Adipose tissue (tissue), 3 donors: Measurements from ENCODE around the gene PVRIG. TPM values are rescaled to one million over a fixed set of nuclear protein-coding genes. Genes with fewer than 3 reads are reported as not detected.
"Not testable (repeated sequence)": the region's sequence is repeated elsewhere in the genome, so short reads cannot be mapped to it uniquely, and the experiment has no call there.

ENCODE experiments used
- H3K27ac ChIP-seq: one replicate; pipeline ENCODE4 v1.5.1; 2013; ENCODE audit warnings: low read depth, low read length
- WGBS, 3 donors: extraction: QIAGEN DNeasy Blood & Tissue Kit; methylation state at CpG; one replicate each; pipeline ENCODE4 v1.1.7; 2013; 5-methylcytosine and 5-hydroxymethylcytosine counted together
- polyA plus RNA-seq, 3 donors: library from polyadenylated mRNA; stranded (reverse); fragments of 200-250 nt; gene quantifications; one replicate each; pipeline ENCODE4 v1.2.3, GENCODE V29; 2013
- donor health status: healthy with polysubstance abuse.
- donor health status: Bipolar disorder and iron deficiency.
- donor health status: healthy.

Gene PVRIG
- polyA plus RNA-seq, 3 donors, result 0.54 to 0.76 TPM; not detected in 1

- WGBS, 3 donors, result 75 to 85% (median 79%) methylated on average over 5 of the region's 5 CpGs
- H3K27ac ChIP-seq, result not testable (repeated sequence)
These were observed 46.1 kb downstream of the PVRIG start for GRCh38 chr7:100265851-100266250.

- H3K27ac ChIP-seq, result no peak overlapping the region
- WGBS, 3 donors, result 84 to 90% (median 86%) methylated on average over 10 of the region's 10 CpGs
These were observed 47.0 kb downstream of the PVRIG start for GRCh38 chr7:100266576-100267354.

GRCh38 chr7:100267648-100268047 lies 47.9 kb downstream of the PVRIG start:
- no peak overlapping the region for H3K27ac ChIP-seq
- 88 to 91% (median 91%) methylated on average over 6 of the region's 6 CpGs for WGBS, 3 donors

GRCh38 chr7:100268882-100269281 lies 49.1 kb downstream of the PVRIG start:
- WGBS, 3 donors, result 86 to 96% (median 94%) methylated on average over 10 to 11 of the region's 11 CpGs
- not testable (repeated sequence) for H3K27ac ChIP-seq

GRCh38 chr7:100269306-100270045 lies 49.7 kb downstream of the PVRIG start:
- H3K27ac ChIP-seq, result not testable (repeated sequence)
- 61 to 88% (median 87%) methylated on average over 14 of the region's 14 CpGs for WGBS, 3 donors

GRCh38 chr7:100270046-100270918 lies 50.5 kb downstream of the PVRIG start:
- not testable (repeated sequence) for H3K27ac ChIP-seq
- 8 to 40% (median 31%) methylated on average over 14 to 15 of the region's 23 CpGs for WGBS, 3 donors

Other genes starting within 250 kb of the PVRIG start
- gene AZGP1, start 243.9 kb upstream of the PVRIG start, polyA plus RNA-seq, result 100 to 1,000 TPM; 155 to 415 (median 202) TPM
- 10 to 100 TPM; 10.9 to 13.0 (median 12.9) TPM for gene ZKSCAN1, start 204.4 kb upstream of the PVRIG start, polyA plus RNA-seq
- 1 to 10 TPM; 5.4 to 8.6 (median 7.8) TPM for gene ZSCAN21, start 170.2 kb upstream of the PVRIG start, polyA plus RNA-seq
- 10 to 100 TPM in 2 of 3 donors, 1 to 10 TPM in 1; 9.9 to 12.7 (median 12.3) TPM for gene ZNF3, start 138.2 kb upstream of the PVRIG start, polyA plus RNA-seq
- 100 to 1,000 TPM in 2 of 3 donors, 10 to 100 TPM in 1; 48.5 to 123 (median 117) TPM for gene COPS6, start 131.0 kb upstream of the PVRIG start, polyA plus RNA-seq
- 10 to 100 TPM; 36.2 to 47.5 (median 39.9) TPM for gene MCM7, start 118.6 kb upstream of the PVRIG start, polyA plus RNA-seq
- 10 to 100 TPM; 12.2 to 15.5 (median 13.5) TPM for gene AP4M1, start 118.3 kb upstream of the PVRIG start, polyA plus RNA-seq
- 10 to 100 TPM; 16.3 to 30.9 (median 27.1) TPM for gene TAF6, start 100.6 kb upstream of the PVRIG start, polyA plus RNA-seq
- 10 to 100 TPM in 2 of 3 donors, 1 to 10 TPM in 1; 4.1 to 16.4 (median 12.1) TPM for gene CNPY4, start 100.3 kb upstream of the PVRIG start, polyA plus RNA-seq
- gene MBLAC1, start 93.0 kb upstream of the PVRIG start, polyA plus RNA-seq, result 1 to 10 TPM; 2.3 to 2.5 (median 2.5) TPM
- gene LAMTOR4, start 71.0 kb upstream of the PVRIG start, polyA plus RNA-seq, result 100 to 1,000 TPM; 131 to 307 (median 245) TPM
- 10 to 100 TPM in 2 of 3 donors, 1 to 10 TPM in 1; 7.5 to 14.5 (median 11.8) TPM for gene TRAPPC14, start 61.2 kb upstream of the PVRIG start, polyA plus RNA-seq
- gene GAL3ST4, start 51.3 kb upstream of the PVRIG start, polyA plus RNA-seq, result 1 to 10 TPM in 2 of 3 donors, under 1 TPM in 1; 0.44 to 3.7 (median 1.5) TPM
- under 1 TPM; 0.22 to 0.31 (median 0.30) TPM for gene GPC2, start 42.6 kb upstream of the PVRIG start, polyA plus RNA-seq
- under 1 TPM in 2 of 3 donors, not detected in 1; 0.52 to 0.99 TPM for gene STAG3, start 42.0 kb upstream of the PVRIG start, polyA plus RNA-seq
- under 1 TPM in 2 of 3 donors, not detected in 1; 0.05 to 0.15 TPM for gene SPDYE3, start 87.8 kb downstream of the PVRIG start, polyA plus RNA-seq
- 10 to 100 TPM; 41.1 to 59.0 (median 43.2) TPM for gene PILRB, start 138.2 kb downstream of the PVRIG start, polyA plus RNA-seq
- gene PILRA, start 153.5 kb downstream of the PVRIG start, polyA plus RNA-seq, result 10 to 100 TPM in 2 of 3 donors, 1 to 10 TPM in 1; 2.0 to 18.1 (median 12.8) TPM
- 1 to 10 TPM; 3.5 to 9.6 (median 5.5) TPM for gene ZCWPW1, start 208.8 kb downstream of the PVRIG start, polyA plus RNA-seq
- gene MEPCE, start 209.9 kb downstream of the PVRIG start, polyA plus RNA-seq, result 10 to 100 TPM; 12.9 to 33.4 (median 20.5) TPM
- 10 to 100 TPM; 14.2 to 24.4 (median 21.1) TPM for gene PPP1R35, start 216.5 kb downstream of the PVRIG start, polyA plus RNA-seq
- gene SPACDR, start 244.3 kb downstream of the PVRIG start, polyA plus RNA-seq, result under 1 TPM in 2 of 3 donors, not detected in 1; 0.13 to 0.28 TPM